Sigmoid colon (tissue), 3 donors: ENCODE data around the gene TBC1D22A.

Experiments used
- CTCF ChIP-seq, 4 experiments: fragments of 450-650 bp in 3 of 4; fragments of 200-600 bp in 1 of 4; IDR thresholded peaks; one replicate each; pipeline ENCODE4 v1.5.1; 2016 to 2019; ENCODE audit warnings: antibody characterized with exemption in 4 of 4, mild to moderate bottlenecking in 3 of 4, moderate library complexity in 2 of 4
- POLR2A ChIP-seq, 2 donors: fragments of 450-650 bp; IDR thresholded peaks; one replicate each; pipeline ENCODE4 v1.6.1; 2016; ENCODE audit warnings: antibody characterized with exemption in 2 of 2, mild to moderate bottlenecking in 2 of 2, moderate library complexity in 2 of 2

- TF ChIP-seq POLR2A (IDR thresholded peaks at IDR 0.05) (no peak), CTCF (IDR thresholded peaks at IDR 0.05) (no peak)
Measured at GRCh38 chr22:47047321-47048122, 285.1 kb downstream of the TBC1D22A start.
